ENCODE results near the gene HPS1.

GRCh38 chr10:98369801-98370200 lies 76.9 kb downstream of the HPS1 start:
- TF ChIP-seq POLR2A (IDR thresholded peaks at IDR 0.05; ENCODE audit: low read depth, low read length) (no peak), EZH2 (IDR thresholded peaks at IDR 0.05; ENCODE audit: borderline replicate concordance, low read depth, low read length, severe bottlenecking) (no peak), POLR2AphosphoS5 (IDR thresholded peaks at IDR 0.05; ENCODE audit: insufficient read depth, low read depth, low read length) (no peak), MAX (IDR thresholded peaks at IDR 0.05; ENCODE audit: insufficient read depth, insufficient read length) (no peak), CTCF (IDR thresholded peaks at IDR 0.05; ENCODE audit: extremely low read depth in 1 of 2, insufficient read depth in 1 of 2, low read depth in 1 of 2, low read length in 2 of 2) (no peak), FOS (IDR thresholded peaks at IDR 0.05; ENCODE audit: borderline replicate concordance, insufficient read depth, low read length) (no peak)

Measured in endothelial cell of umbilical vein (primary cell).